ENCODE results near the gene TANGO6.

- TF ChIP-seq CTCF (IDR thresholded peaks at IDR 0.05; ENCODE audit: low read length) (no peak), EZH2phosphoT487 (IDR thresholded peaks at IDR 0.05; ENCODE audit: low read length) (no peak), EZH2 (optimal IDR thresholded peaks at IDR 0.05; ENCODE audit: low read depth, low read length) (no peak)
These were observed 234.7 kb downstream of the TANGO6 start for GRCh38 chr16:69078073-69078472.

Data from MM.1S (cell line).